SK-N-SH (cell line): ENCODE measurements around the gene ZNF415. TPM values are rescaled to one million over a fixed set of nuclear protein-coding genes. Genes with fewer than 3 reads are reported as not detected.

ENCODE experiments used
- CTCF ChIA-PET: fragments of 300-600, 350-600 bp; formaldehyde crosslinking; extraction: SDS; loops from one replicate; lab custom pipeline; 2021; lab: Yijun Ruan, JAX
- POLR2A ChIA-PET: fragments of 350-600 bp; sonication (Branson Sonifier 250); formaldehyde crosslinking; extraction: SDS; loops from one replicate; lab custom pipeline; 2020; ENCODE audit warnings: antibody characterized with exemption, inconsistent platforms; lab: Yijun Ruan, JAX
- DNase-seq: peaks from one replicate; pipeline ENCODE4 v3.0.0; 2012
- H2AFZ ChIP-seq: fragments of 200-600 bp; sonication (generic); 2 replicates; pipeline ENCODE4 v1.8.1; 2016; ENCODE audit warnings: antibody characterized with exemption, mild to moderate bottlenecking, low read depth
- H3F3A ChIP-seq: fragments of 200-600 bp; sonication (generic); replicated peaks from 2 replicates; pipeline ENCODE3; 2016; ENCODE audit warnings: antibody characterized with exemption, mild to moderate bottlenecking; ENCODE audit not compliant: insufficient read depth
- H3K27ac ChIP-seq, 2 experiments: fragments of 200-500 bp in 1 of 2; fragments of 200-600 bp in 1 of 2; sonication (Bioruptor generic) in 1 of 2; sonication (generic), shearing (Covaris generic) in 1 of 2; 2 replicates each; pipeline versions ENCODE4 v1.5.1 to v1.6.1; 2014 to 2016; ENCODE audit warnings: low read depth in 2 of 2, inconsistent platforms in 1 of 2, low read length in 1 of 2, mild to moderate bottlenecking in 1 of 2, mixed read lengths in 1 of 2
- H3K27me3 ChIP-seq: fragments of 200-600 bp; sonication (generic), shearing (Covaris generic); 2 replicates; pipeline ENCODE4 v1.6.1; 2016; ENCODE audit warnings: mixed run types; ENCODE audit not compliant: insufficient read depth
- H3K36me3 ChIP-seq, 2 experiments: fragments of 200-500 bp in 1 of 2; fragments of 200-600 bp in 1 of 2; sonication (Bioruptor generic) in 1 of 2; sonication (generic) in 1 of 2; replicated peaks in 1 of 2; 2 replicates each; pipeline versions ENCODE3 to v1.5.1; 2014 to 2016; ENCODE audit warnings: low read length in 1 of 2, mild to moderate bottlenecking in 1 of 2; ENCODE audit not compliant: insufficient read depth in 2 of 2, control insufficient read depth in 1 of 2
- H3K4me1 ChIP-seq, 2 experiments: fragments of 200-500 bp in 1 of 2; fragments of 200-600 bp in 1 of 2; sonication (Bioruptor generic) in 1 of 2; sonication (generic), shearing (Covaris generic) in 1 of 2; 2 replicates each; pipeline versions ENCODE4 v1.5.1 to v1.6.1; 2014 to 2016; ENCODE audit warnings: low read depth in 1 of 2, low read length in 1 of 2, mixed run types in 1 of 2; ENCODE audit not compliant: insufficient read depth in 2 of 2, control insufficient read depth in 1 of 2
- H3K4me2 ChIP-seq: fragments of 200-600 bp; sonication (generic), shearing (Covaris generic); 2 replicates; pipeline ENCODE4 v1.6.1; 2017; ENCODE audit warnings: mixed run types
- H3K4me3 ChIP-seq, 2 experiments: fragments of 200-500 bp in 1 of 2; fragments of 200-600 bp in 1 of 2; sonication (Bioruptor generic) in 1 of 2; sonication (generic), shearing (Covaris generic) in 1 of 2; 2 replicates each; pipeline versions ENCODE4 v1.5.1 to v1.8.1; 2014 to 2016; ENCODE audit warnings: low read depth in 2 of 2, inconsistent platforms in 1 of 2, low read length in 1 of 2, mild to moderate bottlenecking in 1 of 2, mixed read lengths in 1 of 2, moderate library complexity in 1 of 2
- H3K79me2 ChIP-seq: fragments of 200-600 bp; sonication (generic); 2 replicates; pipeline ENCODE4 v1.8.1; 2017; ENCODE audit warnings: mild to moderate bottlenecking; ENCODE audit not compliant: insufficient read depth
- H3K9ac ChIP-seq: fragments of 200-600 bp; sonication (generic); 2 replicates; pipeline ENCODE4 v1.6.1; 2017; ENCODE audit warnings: mixed run types
- H3K9me2 ChIP-seq: fragments of 200-600 bp; sonication (generic); 2 replicates; pipeline ENCODE4 v1.6.1; 2017; ENCODE audit warnings: mixed run types
- H3K9me3 ChIP-seq: fragments of 200-600 bp; sonication (generic); 2 replicates; pipeline ENCODE4 v1.6.1; 2017; ENCODE audit warnings: mixed run types, mild to moderate bottlenecking, moderate library complexity
- H4K20me1 ChIP-seq: fragments of 200-600 bp; sonication (generic); 2 replicates; pipeline ENCODE4 v1.6.1; 2017; ENCODE audit warnings: mild to moderate bottlenecking, mixed run types; ENCODE audit not compliant: insufficient read depth
- EZH2phosphoT487 ChIP-seq: fragments of 200-600 bp; sonication (generic); IDR thresholded peaks from 2 replicates; pipeline ENCODE4 v1.6.1; 2017; ENCODE audit warnings: low read depth, mixed run types, mild to moderate bottlenecking, antibody characterized with exemption, moderate library complexity, borderline replicate concordance
- NFIC ChIP-seq: IDR thresholded peaks from 2 replicates; pipeline ENCODE4 v1.4.0; 2012; ENCODE audit warnings: borderline replicate concordance
- RAD21 ChIP-seq: IDR thresholded peaks from 2 replicates; pipeline ENCODE4 v1.6.1; 2012; ENCODE audit warnings: mild to moderate bottlenecking, low read length
- TAF1 ChIP-seq: IDR thresholded peaks from 2 replicates; pipeline ENCODE4 v1.6.1; 2012; ENCODE audit warnings: low read depth, mild to moderate bottlenecking, low read length, moderate library complexity, borderline replicate concordance
- TEAD4 ChIP-seq: IDR thresholded peaks from 2 replicates; pipeline ENCODE4 v1.4.0; 2012; ENCODE audit warnings: mild to moderate bottlenecking, borderline replicate concordance; ENCODE audit not compliant: insufficient read depth
- YY1 ChIP-seq: IDR thresholded peaks from 2 replicates; pipeline ENCODE4 v1.4.0; 2012; ENCODE audit warnings: low read depth, mild to moderate bottlenecking
- WGBS: methylation state at CpG from one replicate; pipeline ENCODE4 v1.1.6; 2017; ENCODE audit warnings: low lambda C conversion rate; 5-methylcytosine and 5-hydroxymethylcytosine counted together
- polyA plus RNA-seq, 3 experiments: library from polyadenylated mRNA; depleted of rRNA; stranded (reverse); fragments of >200 nt; gene quantifications; 2 replicates each; pipeline ENCODE4 v1.2.3, GENCODE V29; 2012
- TF ChIP-seq, protein P1 (sequence below): fragments of 200-600 bp; sonication (generic); IDR thresholded peaks from 2 replicates; pipeline ENCODE4 v1.6.1; 2017; ENCODE audit warnings: antibody characterized with exemption, mild to moderate bottlenecking, moderate library complexity

The ZNF415 gene
- polyA plus RNA-seq, 1 of the 3 experiments (the other 2 are of a cell fraction), result 1.6 TPM

DNA sequence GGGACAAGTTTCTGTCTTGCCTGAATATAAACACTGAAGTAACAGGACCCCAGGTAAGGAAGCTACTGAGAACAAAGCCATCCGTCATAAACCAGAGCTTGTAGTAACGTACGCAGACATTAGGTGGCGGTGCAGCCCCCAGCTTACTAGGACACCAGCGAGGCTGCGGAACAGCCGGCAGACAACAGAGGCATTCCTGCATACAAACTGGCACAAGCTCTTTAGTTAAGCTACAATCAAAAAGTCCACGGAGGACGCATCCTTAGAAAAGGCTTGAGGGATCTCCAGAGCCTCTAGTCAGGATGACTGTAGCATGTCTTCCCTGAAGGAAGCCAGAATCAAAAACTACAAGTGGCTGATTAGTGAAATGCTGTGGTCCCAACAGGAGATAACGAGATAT lies 55.7 kb downstream of the ZNF415 start:
- Histone ChIP-seq H3K36me3 (peaks cover 27 to 80% of the 10 kb centered on the region in 2 experiments), H3K79me2 (peaks cover 38% of the 10 kb centered on the region; the same call in 1 of the 2 replicates), H3K27me3 (no peaks in the 10 kb centered on the region), H2AFZ (no peak overlapping the region), H3K27ac (no peak overlapping the region), H3F3A (no peaks in the 10 kb centered on the region), H3K9me3 (peaks cover 6% of the 10 kb centered on the region; the same call in 1 of the 2 replicates), H3K4me1 (no peaks in the 10 kb centered on the region), H3K4me3 (no peak overlapping the region; a peak in 1 of 4 replicates), H3K9me2 (no peaks in the 10 kb centered on the region), H4K20me1 (no peaks in the 10 kb centered on the region), H3K9ac (no peak overlapping the region), H3K4me2 (no peak overlapping the region)
- TF ChIP-seq, protein P1, sequence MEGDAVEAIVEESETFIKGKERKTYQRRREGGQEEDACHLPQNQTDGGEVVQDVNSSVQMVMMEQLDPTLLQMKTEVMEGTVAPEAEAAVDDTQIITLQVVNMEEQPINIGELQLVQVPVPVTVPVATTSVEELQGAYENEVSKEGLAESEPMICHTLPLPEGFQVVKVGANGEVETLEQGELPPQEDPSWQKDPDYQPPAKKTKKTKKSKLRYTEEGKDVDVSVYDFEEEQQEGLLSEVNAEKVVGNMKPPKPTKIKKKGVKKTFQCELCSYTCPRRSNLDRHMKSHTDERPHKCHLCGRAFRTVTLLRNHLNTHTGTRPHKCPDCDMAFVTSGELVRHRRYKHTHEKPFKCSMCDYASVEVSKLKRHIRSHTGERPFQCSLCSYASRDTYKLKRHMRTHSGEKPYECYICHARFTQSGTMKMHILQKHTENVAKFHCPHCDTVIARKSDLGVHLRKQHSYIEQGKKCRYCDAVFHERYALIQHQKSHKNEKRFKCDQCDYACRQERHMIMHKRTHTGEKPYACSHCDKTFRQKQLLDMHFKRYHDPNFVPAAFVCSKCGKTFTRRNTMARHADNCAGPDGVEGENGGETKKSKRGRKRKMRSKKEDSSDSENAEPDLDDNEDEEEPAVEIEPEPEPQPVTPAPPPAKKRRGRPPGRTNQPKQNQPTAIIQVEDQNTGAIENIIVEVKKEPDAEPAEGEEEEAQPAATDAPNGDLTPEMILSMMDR, result peak; percentile 39
- TF ChIP-seq YY1 (no peak), RAD21 (peak; percentile 59)
- DNase-seq, result peak; percentile 72
- ChIA-PET POLR2A (no interaction called here), CTCF (interaction anchor here (1.0 to 2.0 kb wide), 6 partner anchors 9 to 80 kb away, joined by 3 to 9 read pairs (median 4); no protein-coding TSS in a partner anchor)
- WGBS, result 78% methylated on average over 10 of the region's 10 CpGs

DNA sequence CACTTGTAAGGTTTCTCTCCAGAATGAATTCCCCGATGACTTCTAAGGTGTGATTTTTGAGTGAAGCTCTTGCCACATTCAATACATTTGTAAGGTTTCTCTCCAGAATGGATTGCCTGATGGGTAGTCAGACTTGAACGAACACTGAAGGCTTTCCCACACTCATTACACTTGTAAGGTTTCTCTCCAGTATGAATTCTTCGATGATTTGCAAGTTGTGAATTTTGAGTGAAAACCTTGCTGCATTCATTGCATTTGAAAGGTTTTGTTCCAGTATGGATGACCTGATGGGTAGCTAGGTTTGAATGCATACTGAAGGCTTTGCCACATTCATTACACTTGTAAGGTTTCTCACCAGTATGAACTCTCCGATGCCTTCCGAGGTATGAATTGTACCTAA lies 63.9 kb downstream of the ZNF415 start:
- no peak overlapping the region for H3K27ac ChIP-seq
- 97% methylated on average over 5 of the region's 5 CpGs for WGBS
- peaks cover 12% of the 10 kb centered on the region; the same call in 1 of the 2 replicates for H3K9me3 ChIP-seq

More for the DNA sequence above, 63.9 kb downstream of the ZNF415 start:
- Histone ChIP-seq H3K4me1 (no peaks in the 10 kb centered on the region), H2AFZ (no peak overlapping the region), H3K4me3 (no peak overlapping the region; a peak in 1 of 4 replicates), H3K9me2 (no peaks in the 10 kb centered on the region), H3K27me3 (no peaks in the 10 kb centered on the region), H3K4me2 (no peak overlapping the region), H3K9ac (no peak overlapping the region), H4K20me1 (no peaks in the 10 kb centered on the region), H3K79me2 (no peaks in the 10 kb centered on the region), H3F3A (no peaks in the 10 kb centered on the region), H3K36me3 (peaks cover 40 to 84% of the 10 kb centered on the region in 2 experiments)
- ChIA-PET POLR2A (no interaction called here), CTCF (no interaction called here)
- TF ChIP-seq, protein P1, result no peak
- TF ChIP-seq EZH2phosphoT487 (no peak), TEAD4 (no peak), TAF1 (no peak), RAD21 (no peak), NFIC (no peak)
- no peak for DNase-seq
